ENCODE results near the gene KRTAP15-1.

KRTAP15-1 gene

DNA sequence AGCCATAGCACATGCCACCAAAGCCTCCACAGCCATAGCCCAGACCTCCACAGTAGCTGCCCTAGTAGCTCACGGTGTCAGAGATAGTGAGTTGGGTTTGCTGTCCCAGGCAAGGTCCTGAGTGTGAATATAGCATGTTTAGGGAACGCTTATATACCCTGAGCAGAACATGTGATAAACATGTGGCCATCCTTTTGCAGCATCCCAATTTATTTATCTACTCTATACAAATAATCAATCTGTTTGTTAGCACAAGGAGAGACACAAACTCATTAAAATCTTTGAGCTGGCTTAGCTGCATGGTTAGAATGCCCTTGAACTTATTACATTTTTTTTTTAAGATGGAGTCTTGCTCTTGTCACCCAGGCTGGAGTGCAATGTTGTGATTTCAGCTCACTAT is 47.3 kb downstream of the KRTAP15-1 start, which contains the start of gene KRTAP19-2:
Gene KRTAP19-2, minus strand, starts transcription at position 101 of the 400 bp plus-strand sequence. Its CDS starts 88 bp downstream, at position 13.
- DNase-seq (ENCODE audit: low spot score): no peak

All from COLO829 (cell line).